B cell (primary cell): Measurements from ENCODE around the gene HCK. TPM values are rescaled to one million over a fixed set of nuclear protein-coding genes. Genes with fewer than 3 reads are reported as not detected.

Experiments
- ATAC-seq: fragments of 200-7000 bp; cut with Tn5 transposase; one replicate; pipeline ENCODE4 v1.10.0; 2021; ENCODE audit warnings: low read depth, mild to moderate bottlenecking, moderate number of reproducible peaks, moderate library complexity
- CTCF ChIA-PET: fragments of 350-600 bp; sonication (Branson Sonifier 250); formaldehyde crosslinking; loops from one replicate; lab custom pipeline; 2021; ENCODE audit warnings: antibody characterized with exemption, inconsistent platforms; lab: Charles Lee
- POLR2A ChIA-PET: fragments of 350-600 bp; sonication (Branson Sonifier 250); formaldehyde crosslinking; loops from one replicate; lab custom pipeline; 2021; ENCODE audit warnings: antibody characterized with exemption; lab: Charles Lee
- DNase-seq: peaks from one replicate; pipeline ENCODE4 v3.0.0; 2013
- H2AFZ ChIP-seq: 2 replicates; pipeline ENCODE4 v1.6.1; 2012; ENCODE audit warnings: mild to moderate bottlenecking, low read depth, low read length; ENCODE audit not compliant: insufficient read depth, poor library complexity, severe bottlenecking
- H3K27ac ChIP-seq, 2 donors: 1 replicate in 1 of 2; 2 replicates in 1 of 2; pipeline ENCODE4 v1.5.1; 2012 to 2013; ENCODE audit warnings: low read length in 2 of 2, mild to moderate bottlenecking in 2 of 2, moderate library complexity in 1 of 2
- H3K27me3 ChIP-seq, 4 experiments: fragments of 200-600 bp in 1 of 4; sonication (generic) in 1 of 4; replicated peaks in 1 of 4; 1 replicate in 2 of 4; 2 replicates in 2 of 4; pipeline versions ENCODE4 v1.6.1 to v1.7.0; 2013 to 2016; ENCODE audit warnings: low read length in 3 of 4, mild to moderate bottlenecking in 2 of 4, mixed read lengths in 1 of 4, moderate library complexity in 1 of 4; ENCODE audit not compliant: insufficient read depth in 4 of 4, control insufficient read depth in 3 of 4; ENCODE audit errors: control extremely low read depth in 1 of 4
- H3K36me3 ChIP-seq, 2 experiments: replicated peaks in 1 of 2; 1 replicate in 1 of 2; 2 replicates in 1 of 2; pipeline versions ENCODE4 v1.6.1 to v1.7.1; 2013; ENCODE audit warnings: low read length in 1 of 2; ENCODE audit not compliant: insufficient read depth in 2 of 2, control insufficient read depth in 1 of 2; ENCODE audit errors: control extremely low read depth in 1 of 2, extremely low read depth in 1 of 2
- H3K4me1 ChIP-seq, 2 donors: fragments of 200-600 bp in 1 of 2; sonication (generic) in 1 of 2; 1 replicate in 1 of 2; 2 replicates in 1 of 2; pipeline versions ENCODE4 v1.5.1 to v1.6.1; 2013 to 2017; ENCODE audit warnings: low read length in 2 of 2; ENCODE audit not compliant: control insufficient read depth in 2 of 2, insufficient read depth in 2 of 2
- H3K4me2 ChIP-seq: replicated peaks from 2 replicates; pipeline ENCODE3; 2012; ENCODE audit warnings: mild to moderate bottlenecking, low read depth, low read length; ENCODE audit not compliant: poor library complexity, severe bottlenecking
- H3K4me3 ChIP-seq, 5 experiments: fragments of 200-600 bp in 1 of 5; sonication (generic) in 1 of 5; 1 replicate in 3 of 5; 2 replicates in 2 of 5; pipeline versions ENCODE4 v1.5.1 to v1.7.0; 2011 to 2016; ENCODE audit warnings: low read length in 4 of 5, mild to moderate bottlenecking in 4 of 5, low read depth in 2 of 5, control low read depth in 1 of 5, moderate library complexity in 1 of 5; ENCODE audit not compliant: insufficient read depth in 1 of 5; ENCODE audit errors: control extremely low read depth in 1 of 5, extremely low read depth in 1 of 5
- H3K79me2 ChIP-seq: fragments of 200-600 bp; sonication (generic); one replicate; pipeline ENCODE4 v1.6.0; 2016; ENCODE audit warnings: low read length; ENCODE audit not compliant: control insufficient read depth, insufficient read depth
- H3K9ac ChIP-seq: fragments of 200-600 bp; sonication (generic); 2 replicates; pipeline ENCODE4 v1.6.1; 2017; ENCODE audit warnings: mild to moderate bottlenecking, low read length, moderate library complexity
- H3K9me3 ChIP-seq, 3 donors: one replicate each; pipeline versions ENCODE4 v1.6.1 to v1.7.1; 2013; ENCODE audit warnings: low read length in 2 of 3; ENCODE audit not compliant: control insufficient read depth in 2 of 3, insufficient read depth in 1 of 3; ENCODE audit errors: control extremely low read depth in 1 of 3
- H4K20me1 ChIP-seq: 2 replicates; pipeline ENCODE4 v1.6.0; 2012; ENCODE audit warnings: mild to moderate bottlenecking, low read length; ENCODE audit not compliant: insufficient read depth, control insufficient read depth, poor library complexity, severe bottlenecking
- H3K27ac Mint-ChIP-seq: one replicate; pipeline ENCODE4 v1.8.0; 2021; ENCODE audit warnings: mixed read lengths
- H3K27me3 Mint-ChIP-seq: one replicate; pipeline ENCODE4 v1.8.0; 2021; ENCODE audit warnings: mixed read lengths
- H3K4me1 Mint-ChIP-seq: one replicate; pipeline ENCODE4 v1.8.0; 2021; ENCODE audit warnings: mixed read lengths
- H3K4me3 Mint-ChIP-seq: one replicate; pipeline ENCODE4 v1.8.0; 2021; ENCODE audit warnings: mixed read lengths
- H3K9me3 Mint-ChIP-seq: one replicate; pipeline ENCODE4 v1.8.0; 2022; ENCODE audit warnings: mixed read lengths; ENCODE audit not compliant: insufficient read depth
- EZH2 ChIP-seq: IDR thresholded peaks from 2 replicates; pipeline ENCODE4 v1.6.1; 2012; ENCODE audit warnings: borderline replicate concordance, low read depth, mild to moderate bottlenecking, moderate library complexity, low read length; ENCODE audit not compliant: insufficient read depth, poor library complexity, severe bottlenecking
- WGBS: methylation state at CpG from one replicate; pipeline ENCODE4 v1.1.5; 2013; ENCODE audit warnings: missing lambda C conversion rate; ENCODE audit not compliant: insufficient coverage; 5-methylcytosine and 5-hydroxymethylcytosine counted together
- intact Hi-C: fragments of 100-400 bp; cut with micrococcal nuclease; formaldehyde crosslinking; loops from one replicate; pipeline ENCODE4 v1.10.0; 2022
- polyA plus RNA-seq: library from polyadenylated mRNA; depleted of rRNA; stranded (reverse); fragments of >200 nt; gene quantifications from 2 replicates; pipeline ENCODE4 v1.2.3, GENCODE V29; 2012
- total RNA-seq, 2 donors: library from RNA; stranded (reverse); fragments of 120-200 nt in 1 of 2; gene quantifications; 1 replicate in 1 of 2; 2 replicates in 1 of 2; pipeline versions ENCODE4 v1.2.3 to v1.2.4, GENCODE V29; 2013 to 2022
- TF ChIP-seq, protein P1 (sequence below): fragments of 200-600 bp; IDR thresholded peaks from one replicate; pipeline ENCODE4 v1.8.0; 2022; ENCODE audit warnings: antibody characterized with exemption, mild to moderate bottlenecking

HCK gene
- total and polyA plus RNA-seq, 2 donors (not counting 1 experiment from before 2014, with no cell fraction given), result 33.3 to 48.6 TPM

DNA sequence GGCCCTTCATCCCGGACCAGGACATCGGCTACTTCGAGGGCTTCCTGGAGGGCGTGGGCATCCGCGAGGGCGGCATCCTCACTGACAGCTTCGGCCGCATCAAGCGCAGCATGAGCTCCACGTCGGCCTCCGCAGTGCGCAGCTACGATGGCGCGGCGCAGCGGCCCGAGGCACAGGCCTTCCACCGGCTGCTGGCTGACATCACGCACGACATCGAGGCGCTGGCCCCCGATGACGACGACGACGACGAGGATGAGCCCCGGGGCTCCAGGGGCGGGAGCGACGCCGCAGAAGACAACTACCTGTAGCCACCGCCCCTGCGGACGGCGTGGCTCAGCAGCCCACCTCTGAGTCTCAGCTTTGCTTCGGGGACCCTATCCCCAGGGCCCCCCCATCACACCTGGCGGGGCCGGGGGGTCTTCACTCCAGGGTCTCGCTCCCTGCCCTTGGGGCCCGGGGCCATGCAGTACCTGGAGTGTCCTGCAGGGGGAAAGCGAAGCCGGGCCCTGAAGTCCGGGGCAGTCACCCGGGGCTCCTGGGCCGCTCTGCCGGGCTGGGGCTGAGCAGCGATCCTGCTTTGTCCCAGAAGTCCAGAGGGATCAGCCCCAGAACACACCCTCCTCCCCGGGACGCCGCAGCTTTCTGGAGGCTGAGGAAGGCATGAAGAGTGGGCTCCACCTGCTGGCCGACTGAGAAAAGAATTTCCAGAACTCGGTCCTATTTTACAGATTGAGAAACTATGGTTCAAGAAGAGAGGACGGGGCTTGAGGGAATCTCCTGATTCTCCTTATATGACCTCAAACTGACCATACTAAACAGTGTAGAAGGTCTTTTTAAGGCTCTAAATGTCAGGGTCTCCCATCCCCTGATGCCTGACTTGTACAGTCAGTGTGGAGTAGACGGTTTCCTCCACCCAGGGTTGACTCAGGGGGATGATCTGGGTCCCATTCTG lies 20.8 kb upstream of the HCK start:
- H3K4me1 Mint-ChIP-seq, result peaks cover 22% of the 10 kb centered on the region
- H3K27me3 Mint-ChIP-seq, result peaks cover 35% of the 10 kb centered on the region
- CTCF ChIA-PET, result interaction anchor here (0.6 to 10.3 kb wide), 34 partner anchors 8 to 621 kb away, joined by 3 to 389 read pairs (median 5); partner anchors contain the start of genes HCK and PDRG1
- peak overlapping the region; percentile 82 for H3K4me2 ChIP-seq
- no peaks in the 10 kb centered on the region for H3K9me3 Mint-ChIP-seq
- peak overlapping the region in 4 of 5 experiments; percentile 18 to 55 (median 40) for H3K4me3 ChIP-seq
- no peaks in the 10 kb centered on the region for H4K20me1 ChIP-seq
- H3K4me3 Mint-ChIP-seq, result peak overlapping the region; percentile 65
- H3K27ac ChIP-seq, result no peak overlapping the region
- H3K27me3 ChIP-seq, result peaks cover 0 to 21% (median 9%) of the 10 kb centered on the region in 4 experiments
- no peak overlapping the region for H3K27ac Mint-ChIP-seq
- H3K4me1 ChIP-seq, result peaks cover 7 to 25% of the 10 kb centered on the region in 2 donors
- intact Hi-C loops, result loop anchor here (1.0 kb wide), 3 partner anchors 61 to 208 kb away; no protein-coding TSS in a partner anchor
- H3K79me2 ChIP-seq, result no peaks in the 10 kb centered on the region
- peak; percentile 75 for ATAC-seq
- H2AFZ ChIP-seq, result peak overlapping the region; percentile 67
- TF ChIP-seq, protein P1, sequence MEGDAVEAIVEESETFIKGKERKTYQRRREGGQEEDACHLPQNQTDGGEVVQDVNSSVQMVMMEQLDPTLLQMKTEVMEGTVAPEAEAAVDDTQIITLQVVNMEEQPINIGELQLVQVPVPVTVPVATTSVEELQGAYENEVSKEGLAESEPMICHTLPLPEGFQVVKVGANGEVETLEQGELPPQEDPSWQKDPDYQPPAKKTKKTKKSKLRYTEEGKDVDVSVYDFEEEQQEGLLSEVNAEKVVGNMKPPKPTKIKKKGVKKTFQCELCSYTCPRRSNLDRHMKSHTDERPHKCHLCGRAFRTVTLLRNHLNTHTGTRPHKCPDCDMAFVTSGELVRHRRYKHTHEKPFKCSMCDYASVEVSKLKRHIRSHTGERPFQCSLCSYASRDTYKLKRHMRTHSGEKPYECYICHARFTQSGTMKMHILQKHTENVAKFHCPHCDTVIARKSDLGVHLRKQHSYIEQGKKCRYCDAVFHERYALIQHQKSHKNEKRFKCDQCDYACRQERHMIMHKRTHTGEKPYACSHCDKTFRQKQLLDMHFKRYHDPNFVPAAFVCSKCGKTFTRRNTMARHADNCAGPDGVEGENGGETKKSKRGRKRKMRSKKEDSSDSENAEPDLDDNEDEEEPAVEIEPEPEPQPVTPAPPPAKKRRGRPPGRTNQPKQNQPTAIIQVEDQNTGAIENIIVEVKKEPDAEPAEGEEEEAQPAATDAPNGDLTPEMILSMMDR, result peak; percentile 100
- no peak for TF ChIP-seq EZH2
- no peaks in the 10 kb centered on the region for H3K9me3 ChIP-seq
- DNase-seq, result peak; percentile 78
- H3K36me3 ChIP-seq, result no peaks in the 10 kb centered on the region
- POLR2A ChIA-PET, result interaction anchor here (0.6 to 0.8 kb wide), 2 partner anchors 9 to 15 kb away, joined by 3 to 4 read pairs; no protein-coding TSS in a partner anchor
- WGBS, result 31% methylated on average over 55 of the region's 59 CpGs
- peak overlapping the region; percentile 42 for H3K9ac ChIP-seq
